Calu3 (cell line): Measurements from ENCODE around the gene TSGA10IP. TPM values are rescaled to one million over a fixed set of nuclear protein-coding genes. Genes with fewer than 3 reads are reported as not detected.

Experiments used
- Bru-seq: library from RNA; stranded (reverse); fragments of 400-500 nt; gene quantifications from one replicate; lab custom pipeline; 2021; lab: Mats Ljungman, UMichigan
- BruChase-seq, 2 experiments: library from RNA; stranded (reverse); fragments of 400-500 nt; gene quantifications; one replicate each; lab custom pipeline; 2021; lab: Mats Ljungman, UMichigan
- BruUV-seq: library from RNA; stranded (reverse); fragments of 400-500 nt; replicated peaks from 2 replicates; lab custom pipeline; 2021; lab: Mats Ljungman, UMichigan
- CTCF ChIA-PET: fragments of 300-600 bp; sonication (Branson Sonifier 250); formaldehyde crosslinking; loops from one replicate; lab custom pipeline; 2022; ENCODE audit warnings: antibody characterized with exemption; lab: Charles Lee
- DNase-seq: peaks from one replicate; pipeline ENCODE4 v3.0.0; 2022
- H3K27ac Mint-ChIP-seq: one replicate; pipeline ENCODE4 v1.8.0; 2022; ENCODE audit warnings: mixed read lengths; ENCODE audit not compliant: unreplicated experiment
- H3K27me3 Mint-ChIP-seq: one replicate; pipeline ENCODE4 v1.8.0; 2022; ENCODE audit warnings: mixed read lengths; ENCODE audit not compliant: unreplicated experiment
- H3K36me3 Mint-ChIP-seq: one replicate; pipeline ENCODE4 v1.8.0; 2022; ENCODE audit warnings: mild to moderate bottlenecking, moderate library complexity, mixed read lengths; ENCODE audit not compliant: insufficient read depth, unreplicated experiment
- H3K4me1 Mint-ChIP-seq: one replicate; pipeline ENCODE4 v1.8.0; 2022; ENCODE audit warnings: mild to moderate bottlenecking, low read depth, mixed read lengths; ENCODE audit not compliant: unreplicated experiment
- H3K4me3 Mint-ChIP-seq: one replicate; pipeline ENCODE4 v1.8.0; 2022; ENCODE audit warnings: mild to moderate bottlenecking, low read depth, moderate library complexity, mixed read lengths; ENCODE audit not compliant: unreplicated experiment
- H3K9me3 Mint-ChIP-seq: one replicate; pipeline ENCODE4 v1.8.0; 2022; ENCODE audit warnings: low read depth, mixed read lengths; ENCODE audit not compliant: unreplicated experiment
- intact Hi-C: fragments of 100-400 bp; cut with micrococcal nuclease; formaldehyde crosslinking; loops from one replicate; pipeline ENCODE4 v1.10.0; 2022; ENCODE audit not compliant: unreplicated experiment
- long read RNA-seq: library from polyadenylated mRNA; stranded (forward); transcript quantifications from one replicate; pipeline ENCODE4 v2.0.0, GENCODE V29; 2022
- total RNA-seq: library from RNA; stranded (reverse); gene quantifications from 2 replicates; pipeline ENCODE4 v1.2.3, GENCODE V29; 2022
- TF ChIP-seq, protein P1 (sequence below): fragments of 200-600 bp; IDR thresholded peaks from one replicate; pipeline ENCODE4 v1.8.0; 2022; ENCODE audit warnings: antibody characterized with exemption; ENCODE audit not compliant: unreplicated experiment

The TSGA10IP gene
- not detected in 2 replicates for total RNA-seq
- Bru-seq, nascent RNA: not detected
- not detected for BruChase-seq, experiment 1, labeled RNA remaining after a 6-hour chase
- BruChase-seq, experiment 2, labeled RNA remaining after a 2-hour chase: percentile 6 among the genes with signal in this experiment
- long read RNA-seq: 0 reads

DNA sequence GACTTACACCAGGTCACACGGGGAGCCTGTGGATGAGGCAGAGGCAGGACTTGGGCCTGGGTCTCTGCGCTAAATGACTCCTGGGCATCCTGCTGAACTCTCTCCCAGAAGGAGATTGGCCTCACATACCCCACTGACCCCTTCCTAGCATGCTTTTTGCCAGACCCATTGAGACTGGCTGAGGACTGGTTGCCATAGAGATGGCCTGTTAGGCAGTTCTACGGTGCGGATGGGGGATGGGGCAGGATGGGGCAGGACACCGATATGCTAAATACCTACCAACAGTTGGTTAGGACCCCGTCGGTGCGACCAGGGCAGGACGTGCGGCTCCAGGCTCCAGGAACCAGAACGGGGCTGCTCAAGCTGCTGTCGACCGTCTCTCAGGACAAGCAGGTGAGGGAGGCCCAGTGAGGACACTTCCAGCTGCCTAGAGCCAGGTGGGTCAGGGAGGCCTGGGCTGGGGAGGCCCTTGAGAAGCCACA lies at the start of gene TSGA10IP:
TSGA10IP (plus strand) TSS at position 51 of the 482 bp plus-strand sequence; CDS start at position 247, 196 bp downstream.
- BruUV-seq: no TSS peak
- CTCF ChIA-PET: no interaction called here
- TF ChIP-seq, protein P1, sequence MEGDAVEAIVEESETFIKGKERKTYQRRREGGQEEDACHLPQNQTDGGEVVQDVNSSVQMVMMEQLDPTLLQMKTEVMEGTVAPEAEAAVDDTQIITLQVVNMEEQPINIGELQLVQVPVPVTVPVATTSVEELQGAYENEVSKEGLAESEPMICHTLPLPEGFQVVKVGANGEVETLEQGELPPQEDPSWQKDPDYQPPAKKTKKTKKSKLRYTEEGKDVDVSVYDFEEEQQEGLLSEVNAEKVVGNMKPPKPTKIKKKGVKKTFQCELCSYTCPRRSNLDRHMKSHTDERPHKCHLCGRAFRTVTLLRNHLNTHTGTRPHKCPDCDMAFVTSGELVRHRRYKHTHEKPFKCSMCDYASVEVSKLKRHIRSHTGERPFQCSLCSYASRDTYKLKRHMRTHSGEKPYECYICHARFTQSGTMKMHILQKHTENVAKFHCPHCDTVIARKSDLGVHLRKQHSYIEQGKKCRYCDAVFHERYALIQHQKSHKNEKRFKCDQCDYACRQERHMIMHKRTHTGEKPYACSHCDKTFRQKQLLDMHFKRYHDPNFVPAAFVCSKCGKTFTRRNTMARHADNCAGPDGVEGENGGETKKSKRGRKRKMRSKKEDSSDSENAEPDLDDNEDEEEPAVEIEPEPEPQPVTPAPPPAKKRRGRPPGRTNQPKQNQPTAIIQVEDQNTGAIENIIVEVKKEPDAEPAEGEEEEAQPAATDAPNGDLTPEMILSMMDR: no peak
- Mint-ChIP-seq H3K9me3 (no peaks in the 10 kb centered on the region), H3K36me3 (peaks cover 5% of the 10 kb centered on the region), H3K4me1 (no peaks in the 10 kb centered on the region), H3K27me3 (peaks cover 39% of the 10 kb centered on the region), H3K27ac (no peak within 1 kb of the TSS), H3K4me3 (no peak within 1 kb of the TSS)
- DNase-seq: no peak
- intact Hi-C loops: no loop called here

- Mint-ChIP-seq H3K27ac (peak overlapping the region; percentile 97), H3K9me3 (no peaks in the 10 kb centered on the region), H3K4me3 (peak overlapping the region; percentile 84), H3K36me3 (peaks cover 98% of the 10 kb centered on the region), H3K27me3 (no peaks in the 10 kb centered on the region), H3K4me1 (peaks cover 41% of the 10 kb centered on the region)
- BruUV-seq: no TSS peak
- intact Hi-C loops: no loop called here
- CTCF ChIA-PET: interaction anchor here (0.6 kb wide), 1 partner anchor 566 kb away, joined by 4 read pairs; no protein-coding TSS in a partner anchor
- TF ChIP-seq, protein P1: no peak
- no peak for DNase-seq
Measured at GRCh38 chr11:65895482-65895981, 49.7 kb upstream of the TSGA10IP start.

GRCh38 chr11:65896034-65896999 lies 49.0 kb upstream of the TSGA10IP start:
- Mint-ChIP-seq H3K36me3 (peaks cover 93% of the 10 kb centered on the region), H3K27me3 (no peaks in the 10 kb centered on the region), H3K27ac (peak overlapping the region; percentile 97), H3K4me3 (peak overlapping the region; percentile 84), H3K4me1 (peaks cover 44% of the 10 kb centered on the region), H3K9me3 (no peaks in the 10 kb centered on the region)
- BruUV-seq: no TSS peak
- CTCF ChIA-PET: interaction anchor here (1.6 kb wide), 1 partner anchor 8 kb away, joined by 5 read pairs; the partner anchor contains the start of gene FIBP
- TF ChIP-seq, protein P1: no peak
- no peak for DNase-seq
- intact Hi-C loops: no loop called here

DNA sequence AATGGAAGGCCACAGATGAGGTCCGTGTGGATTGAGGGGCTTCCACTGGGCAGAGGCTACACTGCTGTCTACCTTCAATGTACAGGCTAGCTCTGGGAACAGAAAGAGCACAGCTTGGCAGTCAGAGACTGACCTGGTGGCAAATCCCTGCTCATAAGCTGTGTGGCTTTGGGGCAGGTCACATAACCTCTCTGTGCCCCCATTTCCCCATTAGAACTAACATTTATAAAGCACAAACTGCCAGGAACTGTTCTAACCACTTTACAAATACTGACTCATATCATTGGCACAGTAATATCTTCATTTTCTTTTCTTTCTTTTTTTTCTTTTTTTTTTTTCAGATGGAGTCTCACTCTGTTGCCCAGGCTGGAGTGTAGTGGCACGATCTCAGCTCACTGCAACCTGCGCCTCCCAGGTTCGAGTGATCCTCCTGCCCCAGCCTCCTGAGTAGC lies 48.2 kb upstream of the TSGA10IP start:
- Mint-ChIP-seq H3K27me3 (no peaks in the 10 kb centered on the region), H3K36me3 (peaks cover 93% of the 10 kb centered on the region), H3K4me3 (peak overlapping the region; percentile 84), H3K4me1 (peaks cover 49% of the 10 kb centered on the region), H3K27ac (peak overlapping the region; percentile 97), H3K9me3 (no peaks in the 10 kb centered on the region)
- BruUV-seq: no TSS peak
- CTCF ChIA-PET: interaction anchor here (1.6 kb wide), 1 partner anchor 9 kb away, joined by 5 read pairs; the partner anchor contains the start of gene FIBP
- DNase-seq: no peak
- intact Hi-C loops: no loop called here
- TF ChIP-seq, protein P1: no peak
